HCT116 (cell line): ENCODE measurements around the gene WHAMM.

Experiments
- ELF1 ChIP-seq: IDR thresholded peaks from 2 replicates; pipeline ENCODE4 v1.6.1; 2012; ENCODE audit warnings: low read depth, borderline replicate concordance
- EZH2 ChIP-seq: fragments of 200-600 bp; sonication (generic); IDR thresholded peaks from 2 replicates; pipeline ENCODE4 v1.6.1; 2017; ENCODE audit warnings: antibody characterized with exemption, mixed run types
- EZH2phosphoT487 ChIP-seq: fragments of 200-600 bp; IDR thresholded peaks from 2 replicates; pipeline ENCODE4 v1.6.1; 2018; ENCODE audit warnings: antibody characterized with exemption, borderline replicate concordance
- POLR2A ChIP-seq: IDR thresholded peaks from 2 replicates; pipeline ENCODE4 v1.7.0; 2011; ENCODE audit warnings: borderline replicate concordance; ENCODE audit not compliant: insufficient read depth, insufficient read length; ENCODE audit errors: extremely low read depth
- POLR2AphosphoS5 ChIP-seq: IDR thresholded peaks from 2 replicates; pipeline ENCODE4 v1.6.1; 2011; ENCODE audit warnings: mild to moderate bottlenecking, low read depth, low read length, moderate library complexity
- RAD21 ChIP-seq: IDR thresholded peaks from 2 replicates; pipeline ENCODE4 v1.6.1; 2012; ENCODE audit warnings: low read depth, mild to moderate bottlenecking
- YY1 ChIP-seq: IDR thresholded peaks from 2 replicates; pipeline ENCODE4 v1.6.1; 2011; ENCODE audit warnings: low read length, low read depth, moderate library complexity, mild to moderate bottlenecking; ENCODE audit not compliant: insufficient replicate concordance; ENCODE audit errors: extremely low read depth
- ZFX ChIP-seq: fragments of 450-650 bp; IDR thresholded peaks from 2 replicates; pipeline ENCODE4 v1.6.1; 2017
- TF ChIP-seq, protein P1 (sequence below): IDR thresholded peaks from 2 replicates; pipeline ENCODE4 v1.6.1; 2012
- TF ChIP-seq, protein P2 (sequence below), 3 experiments: fragments of 200-600 bp in 1 of 3; sonication (generic) in 1 of 3; IDR thresholded peaks in 2 of 3; conservative IDR thresholded peaks in 1 of 3; 2 replicates each; pipeline ENCODE4 v1.5.1; 2012 to 2017; ENCODE audit warnings: low read depth in 2 of 3, low read length in 2 of 3, antibody characterized with exemption in 1 of 3, borderline replicate concordance in 1 of 3, control low read depth in 1 of 3, mild to moderate bottlenecking in 1 of 3, mixed read lengths in 1 of 3, mixed run types in 1 of 3, moderate library complexity in 1 of 3; ENCODE audit not compliant: insufficient read depth in 1 of 3
- TF ChIP-seq, protein P3 (sequence below): IDR thresholded peaks from 2 replicates; pipeline ENCODE4 v1.6.1; 2012; ENCODE audit warnings: low read depth

DNA sequence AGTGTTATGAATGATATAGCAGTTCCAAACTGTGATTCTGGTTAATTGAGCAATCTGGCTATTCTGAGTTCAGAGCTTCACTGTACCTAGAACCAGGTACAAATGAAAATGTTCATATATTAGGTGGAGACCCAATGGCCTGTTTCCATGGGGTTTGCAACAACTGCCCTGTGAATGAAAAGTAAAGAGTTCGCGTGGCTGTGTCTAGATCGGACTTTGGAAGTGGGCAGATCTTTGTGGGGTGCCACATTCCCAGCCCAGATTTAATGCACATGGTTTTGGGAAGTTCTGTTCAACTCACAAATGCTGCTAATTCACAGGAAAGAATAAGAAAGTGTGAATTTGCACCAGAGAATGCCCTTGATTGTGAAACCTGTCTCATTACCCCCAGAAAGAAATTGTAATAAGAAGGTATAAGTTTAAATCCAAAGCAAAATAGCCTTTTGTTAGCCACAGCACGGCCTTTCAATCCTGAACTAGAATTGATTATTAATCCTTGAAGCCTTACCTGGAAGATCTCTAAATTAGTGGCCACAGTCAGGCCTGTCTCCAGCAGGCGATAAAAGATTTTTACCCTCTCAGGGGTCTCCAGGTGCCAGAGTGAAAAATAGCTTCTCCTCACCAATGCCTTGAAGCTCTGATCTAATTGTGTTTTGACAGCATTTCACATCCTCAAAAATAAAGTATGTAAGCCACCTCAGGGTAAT lies 22.6 kb downstream of the WHAMM start:
- TF ChIP-seq POLR2AphosphoS5 (no peak), RAD21 (no peak), ZFX (no peak), POLR2A (no peak), EZH2phosphoT487 (no peak), ELF1 (no peak), EZH2 (no peak), YY1 (no peak)
- TF ChIP-seq, protein P1, sequence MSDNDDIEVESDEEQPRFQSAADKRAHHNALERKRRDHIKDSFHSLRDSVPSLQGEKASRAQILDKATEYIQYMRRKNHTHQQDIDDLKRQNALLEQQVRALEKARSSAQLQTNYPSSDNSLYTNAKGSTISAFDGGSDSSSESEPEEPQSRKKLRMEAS, result no peak
- TF ChIP-seq, protein P2, sequence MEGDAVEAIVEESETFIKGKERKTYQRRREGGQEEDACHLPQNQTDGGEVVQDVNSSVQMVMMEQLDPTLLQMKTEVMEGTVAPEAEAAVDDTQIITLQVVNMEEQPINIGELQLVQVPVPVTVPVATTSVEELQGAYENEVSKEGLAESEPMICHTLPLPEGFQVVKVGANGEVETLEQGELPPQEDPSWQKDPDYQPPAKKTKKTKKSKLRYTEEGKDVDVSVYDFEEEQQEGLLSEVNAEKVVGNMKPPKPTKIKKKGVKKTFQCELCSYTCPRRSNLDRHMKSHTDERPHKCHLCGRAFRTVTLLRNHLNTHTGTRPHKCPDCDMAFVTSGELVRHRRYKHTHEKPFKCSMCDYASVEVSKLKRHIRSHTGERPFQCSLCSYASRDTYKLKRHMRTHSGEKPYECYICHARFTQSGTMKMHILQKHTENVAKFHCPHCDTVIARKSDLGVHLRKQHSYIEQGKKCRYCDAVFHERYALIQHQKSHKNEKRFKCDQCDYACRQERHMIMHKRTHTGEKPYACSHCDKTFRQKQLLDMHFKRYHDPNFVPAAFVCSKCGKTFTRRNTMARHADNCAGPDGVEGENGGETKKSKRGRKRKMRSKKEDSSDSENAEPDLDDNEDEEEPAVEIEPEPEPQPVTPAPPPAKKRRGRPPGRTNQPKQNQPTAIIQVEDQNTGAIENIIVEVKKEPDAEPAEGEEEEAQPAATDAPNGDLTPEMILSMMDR (IDR thresholded peaks at IDR 0.05 in 2 of 3, conservative IDR thresholded peaks at IDR 0.05 in 1 of 3; ENCODE audit: borderline replicate concordance in 1 of 3, insufficient read depth in 1 of 3, low read depth in 2 of 3, low read length in 2 of 3), result no peak
- TF ChIP-seq, protein P3, sequence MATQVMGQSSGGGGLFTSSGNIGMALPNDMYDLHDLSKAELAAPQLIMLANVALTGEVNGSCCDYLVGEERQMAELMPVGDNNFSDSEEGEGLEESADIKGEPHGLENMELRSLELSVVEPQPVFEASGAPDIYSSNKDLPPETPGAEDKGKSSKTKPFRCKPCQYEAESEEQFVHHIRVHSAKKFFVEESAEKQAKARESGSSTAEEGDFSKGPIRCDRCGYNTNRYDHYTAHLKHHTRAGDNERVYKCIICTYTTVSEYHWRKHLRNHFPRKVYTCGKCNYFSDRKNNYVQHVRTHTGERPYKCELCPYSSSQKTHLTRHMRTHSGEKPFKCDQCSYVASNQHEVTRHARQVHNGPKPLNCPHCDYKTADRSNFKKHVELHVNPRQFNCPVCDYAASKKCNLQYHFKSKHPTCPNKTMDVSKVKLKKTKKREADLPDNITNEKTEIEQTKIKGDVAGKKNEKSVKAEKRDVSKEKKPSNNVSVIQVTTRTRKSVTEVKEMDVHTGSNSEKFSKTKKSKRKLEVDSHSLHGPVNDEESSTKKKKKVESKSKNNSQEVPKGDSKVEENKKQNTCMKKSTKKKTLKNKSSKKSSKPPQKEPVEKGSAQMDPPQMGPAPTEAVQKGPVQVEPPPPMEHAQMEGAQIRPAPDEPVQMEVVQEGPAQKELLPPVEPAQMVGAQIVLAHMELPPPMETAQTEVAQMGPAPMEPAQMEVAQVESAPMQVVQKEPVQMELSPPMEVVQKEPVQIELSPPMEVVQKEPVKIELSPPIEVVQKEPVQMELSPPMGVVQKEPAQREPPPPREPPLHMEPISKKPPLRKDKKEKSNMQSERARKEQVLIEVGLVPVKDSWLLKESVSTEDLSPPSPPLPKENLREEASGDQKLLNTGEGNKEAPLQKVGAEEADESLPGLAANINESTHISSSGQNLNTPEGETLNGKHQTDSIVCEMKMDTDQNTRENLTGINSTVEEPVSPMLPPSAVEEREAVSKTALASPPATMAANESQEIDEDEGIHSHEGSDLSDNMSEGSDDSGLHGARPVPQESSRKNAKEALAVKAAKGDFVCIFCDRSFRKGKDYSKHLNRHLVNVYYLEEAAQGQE, result no peak
